PC-3 (cell line): ENCODE data around the gene KRTAP4-16. TPM values are rescaled to one million over a fixed set of nuclear protein-coding genes. Genes with fewer than 3 reads are reported as not detected.
"Not testable (repeated sequence)": the region's sequence is repeated elsewhere in the genome, so short reads cannot be mapped to it uniquely, and the experiment has no call there.

Experiments used
- ATAC-seq: fragments of 200-7000 bp; cut with Tn5 transposase; 2 replicates; pipeline ENCODE4 v1.9.1; 2020; ENCODE audit warnings: mild to moderate bottlenecking, moderate library complexity
- BruUV-seq: library from RNA; stranded (reverse); fragments of 400-500 nt; replicated peaks from 2 replicates; lab custom pipeline; 2021; lab: Mats Ljungman, UMichigan
- CTCF ChIA-PET: fragments of 300-600 bp; sonication (Branson Sonifier 250); formaldehyde crosslinking; loops from one replicate; lab custom pipeline; 2022; ENCODE audit warnings: antibody characterized with exemption; lab: Charles Lee
- POLR2A ChIA-PET: fragments of 300-600 bp; sonication (Branson Sonifier 250); formaldehyde crosslinking; loops from one replicate; lab custom pipeline; 2022; ENCODE audit warnings: antibody characterized with exemption; ENCODE audit not compliant: unreplicated experiment; lab: Charles Lee
- DNase-seq: peaks from one replicate; pipeline ENCODE4 v3.0.0-alpha.2; 2015
- H2AFZ ChIP-seq: fragments of 300-600 bp; sonication (generic); 2 replicates; pipeline ENCODE4 v1.6.0; 2016; ENCODE audit warnings: antibody characterized with exemption, low read length
- H3F3A ChIP-seq: fragments of 300-600 bp; sonication (generic); one replicate; pipeline ENCODE4 v1.6.0; 2017; ENCODE audit warnings: antibody characterized with exemption, low read length, control low read depth, mild to moderate bottlenecking; ENCODE audit not compliant: unreplicated experiment
- H3K27ac ChIP-seq: fragments of 300-600 bp; sonication (generic); 2 replicates; pipeline ENCODE4 v1.5.1; 2016; ENCODE audit warnings: mild to moderate bottlenecking, low read length
- H3K27me3 ChIP-seq: fragments of 300-600 bp; sonication (generic); 2 replicates; pipeline ENCODE4 v1.6.1; 2016; ENCODE audit warnings: low read length, mixed read lengths
- H3K36me3 ChIP-seq: fragments of 300-600 bp; sonication (generic); 2 replicates; pipeline ENCODE4 v1.6.1; 2016; ENCODE audit warnings: low read depth, mixed run types, low read length, mixed read lengths
- H3K4me1 ChIP-seq: fragments of 300-600 bp; sonication (generic); 2 replicates; pipeline ENCODE4 v1.5.1; 2016; ENCODE audit warnings: low read length; ENCODE audit not compliant: insufficient read depth
- H3K4me2 ChIP-seq: fragments of 300-600 bp; sonication (generic); 2 replicates; pipeline ENCODE4 v1.6.0; 2016; ENCODE audit warnings: low read length
- H3K4me3 ChIP-seq: fragments of 300-600 bp; sonication (generic); 2 replicates; pipeline ENCODE4 v1.5.1; 2016; ENCODE audit warnings: mild to moderate bottlenecking, low read length, mixed read lengths
- H3K79me2 ChIP-seq: fragments of 300-600 bp; sonication (generic); 2 replicates; pipeline ENCODE4 v1.6.1; 2017; ENCODE audit warnings: low read length, mixed read lengths
- H3K9ac ChIP-seq: fragments of 300-600 bp; sonication (generic); 2 replicates; pipeline ENCODE4 v1.6.0; 2016; ENCODE audit warnings: mild to moderate bottlenecking, low read length
- H3K9me2 ChIP-seq: fragments of 300-600 bp; sonication (generic); replicated peaks from 2 replicates; pipeline ENCODE4 v1.6.1; 2016; ENCODE audit warnings: mixed run types, low read length, mixed read lengths
- H3K9me3 ChIP-seq: fragments of 300-600 bp; sonication (generic); 2 replicates; pipeline ENCODE4 v1.6.1; 2016; ENCODE audit warnings: low read length, mixed read lengths
- H4K20me1 ChIP-seq: fragments of 300-600 bp; sonication (generic); 2 replicates; pipeline ENCODE4 v1.6.1; 2016; ENCODE audit warnings: low read length, mixed read lengths
- EZH2 ChIP-seq: fragments of 300-600 bp; sonication (generic); IDR thresholded peaks from one replicate; pipeline ENCODE4 v1.6.1; 2017; ENCODE audit warnings: antibody characterized with exemption, mild to moderate bottlenecking, low read length; ENCODE audit not compliant: unreplicated experiment
- EZH2phosphoT487 ChIP-seq: fragments of 300-600 bp; sonication (generic); IDR thresholded peaks from 2 replicates; pipeline ENCODE4 v1.6.1; 2018; ENCODE audit warnings: mild to moderate bottlenecking, antibody characterized with exemption, low read length, borderline replicate concordance
- intact Hi-C: fragments of 100-400 bp; cut with micrococcal nuclease; formaldehyde crosslinking; loops from 2 replicates; pipeline ENCODE4 v1.9.0; 2023
- total RNA-seq: library from RNA; depleted of rRNA; stranded (reverse); fragments of >200 nt; gene quantifications from 2 replicates; pipeline ENCODE4 v1.2.3, GENCODE V29; 2014
- TF ChIP-seq, protein P1 (sequence below): fragments of 300-600 bp; sonication (generic); conservative IDR thresholded peaks from 2 replicates; pipeline ENCODE4 v1.5.1; 2017; ENCODE audit warnings: antibody characterized with exemption, low read depth, mild to moderate bottlenecking, low read length

Gene KRTAP4-16
- total RNA-seq, 1 experiment from 2014 or later: not detected

DNA sequence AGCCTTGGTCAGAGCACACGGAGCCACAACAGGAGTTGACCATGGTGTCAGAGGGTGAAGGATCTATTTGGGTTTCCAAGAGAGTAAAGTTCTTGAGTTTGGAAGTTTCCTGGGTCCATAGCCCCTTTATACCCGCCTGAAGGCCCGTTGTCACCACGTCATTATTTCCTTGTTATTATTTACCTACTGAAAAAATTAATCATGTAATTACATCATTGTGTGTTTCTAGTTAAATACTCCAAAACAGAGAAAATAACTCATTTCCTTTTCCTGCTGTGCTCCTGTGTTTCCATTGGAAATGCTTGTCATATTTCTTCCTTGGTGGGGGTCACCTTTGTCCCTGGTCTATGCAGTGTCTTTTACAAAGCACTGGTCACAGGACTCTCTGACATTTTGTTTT is 4.0 kb downstream of the KRTAP4-16 start, which contains the start of gene KRTAP4-8:
Gene KRTAP4-8 (minus strand): TSS at position 101 of the 400 bp plus-strand sequence. CDS start 58 bp downstream, at position 43.
- H3K36me3 ChIP-seq: no peaks in the 10 kb centered on the region
- H3K9me3 ChIP-seq: no peaks in the 10 kb centered on the region
- TF ChIP-seq EZH2: no peak
- TF ChIP-seq EZH2phosphoT487: no peak
- TF ChIP-seq, protein P1, sequence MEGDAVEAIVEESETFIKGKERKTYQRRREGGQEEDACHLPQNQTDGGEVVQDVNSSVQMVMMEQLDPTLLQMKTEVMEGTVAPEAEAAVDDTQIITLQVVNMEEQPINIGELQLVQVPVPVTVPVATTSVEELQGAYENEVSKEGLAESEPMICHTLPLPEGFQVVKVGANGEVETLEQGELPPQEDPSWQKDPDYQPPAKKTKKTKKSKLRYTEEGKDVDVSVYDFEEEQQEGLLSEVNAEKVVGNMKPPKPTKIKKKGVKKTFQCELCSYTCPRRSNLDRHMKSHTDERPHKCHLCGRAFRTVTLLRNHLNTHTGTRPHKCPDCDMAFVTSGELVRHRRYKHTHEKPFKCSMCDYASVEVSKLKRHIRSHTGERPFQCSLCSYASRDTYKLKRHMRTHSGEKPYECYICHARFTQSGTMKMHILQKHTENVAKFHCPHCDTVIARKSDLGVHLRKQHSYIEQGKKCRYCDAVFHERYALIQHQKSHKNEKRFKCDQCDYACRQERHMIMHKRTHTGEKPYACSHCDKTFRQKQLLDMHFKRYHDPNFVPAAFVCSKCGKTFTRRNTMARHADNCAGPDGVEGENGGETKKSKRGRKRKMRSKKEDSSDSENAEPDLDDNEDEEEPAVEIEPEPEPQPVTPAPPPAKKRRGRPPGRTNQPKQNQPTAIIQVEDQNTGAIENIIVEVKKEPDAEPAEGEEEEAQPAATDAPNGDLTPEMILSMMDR: no peak
- peak within 1 kb of the TSS; percentile 49 for H3K27ac ChIP-seq
- H3K4me1 ChIP-seq: peaks cover 31% of the 10 kb centered on the region
- CTCF ChIA-PET: no interaction called here
- H3K4me3 ChIP-seq: no peak within 1 kb of the TSS
- DNase-seq (no peak), ATAC-seq (no peak)
- intact Hi-C loops: no loop called here
- H4K20me1 ChIP-seq: no peaks in the 10 kb centered on the region
- H3F3A ChIP-seq: no peaks in the 10 kb centered on the region
- H2AFZ ChIP-seq: peak within 1 kb of the TSS; percentile 65; the same call in 1 of the 2 replicates
- H3K9me2 ChIP-seq: no peaks in the 10 kb centered on the region
- no TSS peak for BruUV-seq
- peak within 1 kb of the TSS; percentile 44 for H3K4me2 ChIP-seq
- no peak within 1 kb of the TSS for H3K9ac ChIP-seq
- 0 out of 2 replicates have a peak, but pooled peaks cover 5% of the 10 kb centered on the region for H3K79me2 ChIP-seq
- H3K27me3 ChIP-seq: no peaks in the 10 kb centered on the region
- POLR2A ChIA-PET: no interaction called here

DNA sequence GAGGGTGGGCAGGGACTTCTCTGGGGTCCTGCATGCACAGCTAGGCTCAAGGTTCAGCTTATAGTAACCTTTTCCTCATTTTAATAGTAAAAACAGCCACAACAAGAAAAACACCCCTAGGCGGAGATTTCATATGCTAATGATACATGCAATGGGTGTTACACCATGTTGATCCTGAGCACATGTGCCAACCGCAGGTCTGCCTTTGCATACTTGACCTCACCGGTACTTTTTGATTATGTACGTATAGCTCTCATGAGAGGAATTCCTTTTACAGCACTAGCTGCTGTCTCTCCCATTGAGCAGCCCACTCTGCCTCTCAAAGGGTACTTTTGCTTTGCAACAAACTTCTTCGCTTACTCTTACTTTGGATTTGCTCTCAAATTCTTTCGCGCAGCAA is 6.0 kb downstream of the KRTAP4-16 start:
- Histone ChIP-seq H2AFZ (no peak overlapping the region), H3K4me2 (no peak overlapping the region), H3K9ac (no peak overlapping the region), H3K79me2 (no peaks in the 10 kb centered on the region), H3K9me2 (no peaks in the 10 kb centered on the region), H3K27me3 (no peaks in the 10 kb centered on the region), H3K4me3 (no peak overlapping the region), H3F3A (no peaks in the 10 kb centered on the region), H3K27ac (no peak overlapping the region), H4K20me1 (no peaks in the 10 kb centered on the region), H3K4me1 (peaks cover 27% of the 10 kb centered on the region), H3K9me3 (no peaks in the 10 kb centered on the region), H3K36me3 (no peaks in the 10 kb centered on the region; the same call in 1 of the 2 replicates)
- ATAC-seq (no peak), DNase-seq (no peak)
- POLR2A ChIA-PET: no interaction called here
- TF ChIP-seq, protein P1: no peak
- no peak for TF ChIP-seq EZH2phosphoT487
- no peak for TF ChIP-seq EZH2
- intact Hi-C loops: no loop called here
- BruUV-seq: no TSS peak
- CTCF ChIA-PET: no interaction called here

DNA sequence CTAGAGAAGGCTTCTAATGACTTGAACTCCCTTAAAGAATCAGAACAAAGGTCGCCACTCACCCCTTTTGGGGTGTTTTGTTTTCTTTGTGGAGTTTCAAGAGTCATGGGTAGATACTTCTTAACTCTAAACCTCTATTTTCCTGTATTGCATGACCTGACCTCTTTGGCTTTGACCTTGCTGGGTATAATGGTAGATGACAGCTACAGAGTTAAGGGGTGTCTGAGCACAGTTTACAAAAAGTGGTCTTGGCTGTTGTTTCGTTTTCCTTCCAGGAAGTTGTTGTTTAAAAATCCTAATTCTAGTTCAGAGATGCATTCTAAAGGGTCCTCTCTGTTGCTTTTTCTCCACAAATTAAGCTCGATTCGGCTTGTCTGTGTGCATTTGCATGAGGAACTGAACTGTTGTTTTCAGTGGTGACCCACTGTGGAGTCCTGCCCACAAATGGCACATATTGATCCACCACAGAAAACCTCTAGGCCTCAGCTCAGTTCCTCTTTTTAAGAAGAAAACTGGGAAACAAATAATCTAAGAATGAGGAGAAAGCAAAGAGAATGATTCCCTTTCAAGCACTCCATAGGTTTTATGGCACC is 13.2 kb downstream of the KRTAP4-16 start:
- H3F3A ChIP-seq, H3K9me2 ChIP-seq, H3K4me1 ChIP-seq, POLR2A ChIA-PET, H3K4me3 ChIP-seq, H3K4me2 ChIP-seq, H3K9me3 ChIP-seq, DNase-seq, H3K27ac ChIP-seq, CTCF ChIA-PET, H3K79me2 ChIP-seq, BruUV-seq, intact Hi-C loops, ATAC-seq, H3K27me3 ChIP-seq, H4K20me1 ChIP-seq, H2AFZ ChIP-seq, H3K9ac ChIP-seq, H3K36me3 ChIP-seq: not testable (repeated sequence)

DNA sequence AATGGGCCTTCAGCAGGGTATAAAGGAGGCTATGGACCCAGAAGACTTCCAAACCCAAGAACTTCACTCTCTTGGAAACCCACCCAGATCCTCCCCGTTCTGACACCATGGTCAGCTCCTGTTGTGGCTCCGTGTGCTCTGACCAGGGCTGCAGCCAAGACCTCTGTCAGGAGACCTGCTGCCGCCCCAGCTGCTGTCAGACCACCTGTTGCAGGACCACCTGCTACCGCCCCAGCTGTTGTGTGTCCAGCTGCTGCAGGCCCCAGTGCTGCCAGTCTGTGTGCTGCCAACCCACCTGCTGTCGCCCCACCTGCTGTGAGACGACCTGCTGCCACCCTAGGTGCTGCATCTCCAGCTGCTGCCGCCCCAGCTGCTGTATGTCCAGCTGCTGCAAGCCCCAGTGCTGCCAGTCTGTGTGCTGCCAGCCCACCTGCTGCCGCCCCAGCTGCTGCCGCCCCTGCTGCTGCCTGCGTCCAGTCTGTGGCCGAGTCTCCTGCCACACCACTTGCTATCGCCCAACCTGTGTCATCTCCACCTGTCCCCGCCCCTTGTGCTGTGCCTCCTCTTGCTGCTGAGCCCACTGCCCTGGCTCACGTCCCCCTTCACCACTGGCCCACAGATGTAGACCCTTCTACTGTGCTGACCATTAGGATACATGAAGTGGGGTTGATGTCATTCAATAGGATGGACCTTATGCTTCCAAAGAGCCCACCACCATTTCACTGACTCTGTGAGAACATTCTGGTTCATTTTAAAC is 17.7 kb downstream of the KRTAP4-16 start, which contains the start of gene KRTAP4-7:
Gene KRTAP4-7 (plus strand): TSS at position 51 of the 757 bp plus-strand sequence. CDS start 57 bp downstream, at position 108.
- BruUV-seq, H3K9ac ChIP-seq, H3K9me2 ChIP-seq, POLR2A ChIA-PET, H3K4me3 ChIP-seq, H3K9me3 ChIP-seq, ATAC-seq, intact Hi-C loops, H4K20me1 ChIP-seq, H2AFZ ChIP-seq, DNase-seq, CTCF ChIA-PET, H3F3A ChIP-seq, H3K27me3 ChIP-seq, H3K79me2 ChIP-seq, H3K36me3 ChIP-seq: not testable (repeated sequence)
- H3K4me2 ChIP-seq: peak within 1 kb of the TSS; percentile 49
- peak within 1 kb of the TSS; percentile 81 for H3K27ac ChIP-seq
- H3K4me1 ChIP-seq: peaks cover 14% of the 10 kb centered on the region

DNA sequence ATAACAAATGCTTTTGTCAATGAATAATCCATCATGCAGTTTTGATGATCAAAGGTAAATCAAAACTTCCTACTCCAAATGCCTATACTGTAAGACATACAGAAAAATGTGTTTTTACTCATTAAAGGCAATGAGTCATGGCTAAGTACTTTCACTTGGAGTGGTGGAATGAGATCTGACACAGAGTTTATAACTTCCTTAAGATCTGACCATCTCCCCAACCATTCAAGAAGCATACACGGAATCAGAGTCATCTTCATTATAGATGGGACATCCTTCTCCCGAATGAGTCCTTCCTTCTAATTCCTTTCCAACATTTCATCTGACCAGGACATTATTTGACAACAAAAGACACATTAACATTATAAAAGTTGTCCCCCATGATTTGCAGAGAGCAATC is 18.6 kb downstream of the KRTAP4-16 start:
- H3K9me2 ChIP-seq, H3K27me3 ChIP-seq, CTCF ChIA-PET, H2AFZ ChIP-seq, H3K36me3 ChIP-seq, BruUV-seq, POLR2A ChIA-PET, H3K79me2 ChIP-seq, H4K20me1 ChIP-seq, H3K9ac ChIP-seq, H3K4me2 ChIP-seq, H3K9me3 ChIP-seq, intact Hi-C loops, H3F3A ChIP-seq, H3K4me3 ChIP-seq: not testable (repeated sequence)
- peak; percentile 52 for DNase-seq
- H3K27ac ChIP-seq: peak overlapping the region; percentile 40
- H3K4me1 ChIP-seq: peaks cover 14% of the 10 kb centered on the region
- ATAC-seq: peak; percentile 90
